A673 (cell line): ENCODE data around the gene RTKN2. TPM values are rescaled to one million over a fixed set of nuclear protein-coding genes. Genes with fewer than 3 reads are reported as not detected.

Experiments
- BruUV-seq: library from RNA; stranded (reverse); fragments of 400-500 nt; replicated peaks from 2 replicates; lab custom pipeline; 2021; lab: Mats Ljungman, UMichigan
- CTCF ChIA-PET: fragments of 300-600 bp; sonication (Branson Sonifier 250); formaldehyde crosslinking; loops from one replicate; lab custom pipeline; 2022; ENCODE audit warnings: antibody characterized with exemption; lab: Charles Lee
- POLR2A ChIA-PET: fragments of 300-600 bp; sonication (Branson Sonifier 250); formaldehyde crosslinking; loops from one replicate; lab custom pipeline; 2022; ENCODE audit warnings: antibody characterized with exemption; ENCODE audit not compliant: low non-redundant PET; lab: Charles Lee
- DNase-seq: peaks from one replicate; pipeline ENCODE4 v3.0.0-alpha.2; 2015; ENCODE audit warnings: low spot score
- H3K27ac ChIP-seq: fragments of 200-600 bp; sonication (generic); 2 replicates; pipeline ENCODE4 v1.5.1; 2016; ENCODE audit warnings: mixed run types, low read depth, mild to moderate bottlenecking, mixed read lengths, antibody characterized with exemption, low read length; ENCODE audit not compliant: poor library complexity, severe bottlenecking
- H3K27me3 ChIP-seq: fragments of 200-600 bp; sonication (generic); replicated peaks from 2 replicates; pipeline ENCODE4 v1.6.1; 2017; ENCODE audit warnings: mixed run types, low read depth, mild to moderate bottlenecking, mixed read lengths, antibody characterized with exemption, low read length; ENCODE audit not compliant: insufficient read depth, poor library complexity
- H3K36me3 ChIP-seq: fragments of 200-600 bp; sonication (generic); 2 replicates; pipeline ENCODE4 v1.6.1; 2016; ENCODE audit warnings: mixed run types, mild to moderate bottlenecking, mixed read lengths, antibody characterized with exemption, low read length; ENCODE audit not compliant: insufficient read depth, poor library complexity, severe bottlenecking
- H3K4me1 ChIP-seq: fragments of 200-600 bp; sonication (generic); 2 replicates; pipeline ENCODE4 v1.6.1; 2017; ENCODE audit warnings: mixed run types, mild to moderate bottlenecking, mixed read lengths, antibody characterized with exemption, low read length; ENCODE audit not compliant: insufficient read depth, poor library complexity, severe bottlenecking
- H3K4me3 ChIP-seq: fragments of 200-600 bp; sonication (generic); 2 replicates; pipeline ENCODE4 v1.5.1; 2016; ENCODE audit warnings: low read depth, mixed run types, mild to moderate bottlenecking, mixed read lengths, low read length; ENCODE audit not compliant: poor library complexity, severe bottlenecking
- H3K9me3 ChIP-seq: fragments of 200-600 bp; sonication (generic); 2 replicates; pipeline ENCODE4 v1.6.1; 2016; ENCODE audit warnings: mixed run types, low read depth, mild to moderate bottlenecking, mixed read lengths, antibody characterized with exemption, low read length; ENCODE audit not compliant: poor library complexity, severe bottlenecking
- EZH2 ChIP-seq: fragments of 200-600 bp; sonication (generic); IDR thresholded peaks from 2 replicates; pipeline ENCODE4 v1.6.1; 2017; ENCODE audit warnings: borderline replicate concordance, low read depth, mild to moderate bottlenecking, mixed read lengths, antibody characterized with exemption, low read length; ENCODE audit not compliant: poor library complexity, severe bottlenecking
- intact Hi-C: fragments of 100-400 bp; cut with micrococcal nuclease; formaldehyde crosslinking; loops from one replicate; pipeline ENCODE4 v1.10.0; 2022; ENCODE audit not compliant: unreplicated experiment
- total RNA-seq: library from RNA; stranded (reverse); gene quantifications from 2 replicates; pipeline ENCODE4 v1.2.3, GENCODE V29; 2021
- TF ChIP-seq, protein P1 (sequence below): fragments of 300-800, 200-600 bp; sonication (generic); conservative IDR thresholded peaks from 2 replicates; pipeline ENCODE4 v1.5.1; 2017; ENCODE audit warnings: low read depth, mild to moderate bottlenecking, antibody characterized with exemption, low read length, moderate library complexity, mixed read lengths

RTKN2 gene
- total RNA-seq, 1 experiment from 2014 or later = 22.3 TPM

DNA sequence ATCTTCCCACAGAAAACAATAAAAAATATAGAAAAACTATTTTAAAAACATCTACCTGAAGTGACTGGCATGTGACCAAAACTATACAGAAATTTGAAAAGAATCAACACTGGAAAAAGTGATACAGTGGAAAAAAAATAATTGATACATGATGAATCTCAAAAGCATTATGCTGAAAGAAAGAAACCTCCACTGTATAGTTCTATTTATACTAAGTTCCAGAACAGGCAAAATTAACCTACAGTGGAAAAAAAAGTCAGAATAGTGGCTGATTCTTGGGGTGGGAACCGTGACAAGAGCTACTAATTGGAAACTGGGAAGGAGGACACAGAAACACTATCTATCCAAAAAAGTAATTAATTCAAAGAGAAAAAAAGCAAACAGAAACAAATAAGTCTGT, 14.9 kb downstream of the RTKN2 start:
- Histone ChIP-seq H3K9me3 (no peaks in the 10 kb centered on the region), H3K36me3 (peaks cover 9% of the 10 kb centered on the region), H3K4me3 (no peak overlapping the region), H3K27ac (no peak overlapping the region), H3K27me3 (no peaks in the 10 kb centered on the region), H3K4me1 (peaks cover 29% of the 10 kb centered on the region)
- ChIA-PET CTCF (no interaction called here), POLR2A (no interaction called here)
- TF ChIP-seq EZH2 = no peak
- TF ChIP-seq, protein P1, sequence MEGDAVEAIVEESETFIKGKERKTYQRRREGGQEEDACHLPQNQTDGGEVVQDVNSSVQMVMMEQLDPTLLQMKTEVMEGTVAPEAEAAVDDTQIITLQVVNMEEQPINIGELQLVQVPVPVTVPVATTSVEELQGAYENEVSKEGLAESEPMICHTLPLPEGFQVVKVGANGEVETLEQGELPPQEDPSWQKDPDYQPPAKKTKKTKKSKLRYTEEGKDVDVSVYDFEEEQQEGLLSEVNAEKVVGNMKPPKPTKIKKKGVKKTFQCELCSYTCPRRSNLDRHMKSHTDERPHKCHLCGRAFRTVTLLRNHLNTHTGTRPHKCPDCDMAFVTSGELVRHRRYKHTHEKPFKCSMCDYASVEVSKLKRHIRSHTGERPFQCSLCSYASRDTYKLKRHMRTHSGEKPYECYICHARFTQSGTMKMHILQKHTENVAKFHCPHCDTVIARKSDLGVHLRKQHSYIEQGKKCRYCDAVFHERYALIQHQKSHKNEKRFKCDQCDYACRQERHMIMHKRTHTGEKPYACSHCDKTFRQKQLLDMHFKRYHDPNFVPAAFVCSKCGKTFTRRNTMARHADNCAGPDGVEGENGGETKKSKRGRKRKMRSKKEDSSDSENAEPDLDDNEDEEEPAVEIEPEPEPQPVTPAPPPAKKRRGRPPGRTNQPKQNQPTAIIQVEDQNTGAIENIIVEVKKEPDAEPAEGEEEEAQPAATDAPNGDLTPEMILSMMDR = no peak
- no peak for DNase-seq
- no TSS peak for BruUV-seq
- intact Hi-C loops = no loop called here

DNA sequence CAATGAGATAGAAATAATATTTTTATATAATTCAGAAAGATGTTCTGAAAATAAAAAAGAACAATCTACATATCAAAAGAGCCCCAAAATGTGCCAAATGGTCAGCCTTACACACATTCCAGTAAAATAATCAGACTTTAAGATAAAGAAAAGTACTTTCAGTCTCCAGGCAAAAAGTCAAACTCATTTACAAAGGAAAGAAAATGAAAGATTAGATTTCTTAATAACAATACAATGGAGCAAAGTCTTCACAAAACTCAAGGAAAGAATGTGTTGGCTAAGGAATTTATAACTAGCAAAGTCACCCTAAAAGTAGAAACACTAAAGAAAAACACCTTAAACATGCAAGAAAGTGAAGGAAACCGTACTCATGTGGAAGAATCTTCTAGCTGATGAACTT, 16.6 kb downstream of the RTKN2 start:
- Histone ChIP-seq H3K4me3 (no peak overlapping the region), H3K4me1 (peaks cover 46% of the 10 kb centered on the region), H3K27me3 (no peaks in the 10 kb centered on the region), H3K27ac (no peak overlapping the region), H3K9me3 (no peaks in the 10 kb centered on the region), H3K36me3 (no peaks in the 10 kb centered on the region)
- POLR2A ChIA-PET = no interaction called here
- intact Hi-C loops = no loop called here
- BruUV-seq = no TSS peak
- TF ChIP-seq EZH2 = no peak
- TF ChIP-seq, protein P1 = no peak
- CTCF ChIA-PET = no interaction called here
- DNase-seq = no peak

GRCh38 chr10:62250594-62251198, 17.9 kb downstream of the RTKN2 start:
- no peaks in the 10 kb centered on the region for H3K27me3 ChIP-seq
- no peak for DNase-seq
- POLR2A ChIA-PET = no interaction called here
- CTCF ChIA-PET = no interaction called here
- H3K9me3 ChIP-seq = no peaks in the 10 kb centered on the region
- intact Hi-C loops = no loop called here
- no TSS peak for BruUV-seq
- H3K4me3 ChIP-seq = no peak overlapping the region
- H3K4me1 ChIP-seq = peaks cover 60% of the 10 kb centered on the region
- TF ChIP-seq, protein P1 = no peak
- no peak for TF ChIP-seq EZH2
- H3K36me3 ChIP-seq = no peaks in the 10 kb centered on the region
- no peak overlapping the region for H3K27ac ChIP-seq
